AG04450 (cell line): ENCODE measurements around the gene TTLL6. TPM values are rescaled to one million over a fixed set of nuclear protein-coding genes. Genes with fewer than 3 reads are reported as not detected.

Experiments used
- CTCF ChIA-PET: fragments of 300-600, 350-600 bp; formaldehyde crosslinking; extraction: SDS; loops from one replicate; lab custom pipeline; 2022; ENCODE audit warnings: antibody characterized with exemption, inconsistent platforms; lab: Charles Lee
- POLR2A ChIA-PET: fragments of 350-600 bp; formaldehyde crosslinking; extraction: SDS; loops from one replicate; lab custom pipeline; 2021; ENCODE audit warnings: antibody characterized with exemption, inconsistent platforms; lab: Yijun Ruan, JAX
- DNase-seq: peaks from one replicate; pipeline ENCODE4 v3.0.0-alpha.2; 2011; ENCODE audit warnings: low read depth, low spot score
- H3K27ac ChIP-seq: one replicate; pipeline ENCODE4 v1.5.1; 2012; ENCODE audit warnings: low read depth, low read length, control low read depth
- H3K27me3 ChIP-seq: one replicate; pipeline ENCODE4 v1.6.0; 2012; ENCODE audit warnings: low read length; ENCODE audit not compliant: control insufficient read depth, insufficient read depth
- H3K4me3 ChIP-seq: 2 replicates; pipeline ENCODE4 v1.5.1; 2011; ENCODE audit warnings: mild to moderate bottlenecking, low read depth, low read length, control low read depth
- H3K9me3 ChIP-seq: 2 replicates; pipeline ENCODE4 v1.5.1; 2012; ENCODE audit warnings: low read length; ENCODE audit not compliant: control insufficient read depth, insufficient read depth
- CTCF ChIP-seq: IDR thresholded peaks from 2 replicates; pipeline ENCODE4 v1.5.1; 2011; ENCODE audit warnings: low read depth, low read length, control low read depth, inconsistent platforms
- polyA plus RNA-seq: library from polyadenylated mRNA; depleted of rRNA; stranded (reverse); fragments of >200 nt; gene quantifications from 2 replicates; pipeline ENCODE4 v1.2.3, GENCODE V29; 2011

The TTLL6 gene
- polyA plus RNA-seq, 1 experiment: 0.04 TPM

DNA sequence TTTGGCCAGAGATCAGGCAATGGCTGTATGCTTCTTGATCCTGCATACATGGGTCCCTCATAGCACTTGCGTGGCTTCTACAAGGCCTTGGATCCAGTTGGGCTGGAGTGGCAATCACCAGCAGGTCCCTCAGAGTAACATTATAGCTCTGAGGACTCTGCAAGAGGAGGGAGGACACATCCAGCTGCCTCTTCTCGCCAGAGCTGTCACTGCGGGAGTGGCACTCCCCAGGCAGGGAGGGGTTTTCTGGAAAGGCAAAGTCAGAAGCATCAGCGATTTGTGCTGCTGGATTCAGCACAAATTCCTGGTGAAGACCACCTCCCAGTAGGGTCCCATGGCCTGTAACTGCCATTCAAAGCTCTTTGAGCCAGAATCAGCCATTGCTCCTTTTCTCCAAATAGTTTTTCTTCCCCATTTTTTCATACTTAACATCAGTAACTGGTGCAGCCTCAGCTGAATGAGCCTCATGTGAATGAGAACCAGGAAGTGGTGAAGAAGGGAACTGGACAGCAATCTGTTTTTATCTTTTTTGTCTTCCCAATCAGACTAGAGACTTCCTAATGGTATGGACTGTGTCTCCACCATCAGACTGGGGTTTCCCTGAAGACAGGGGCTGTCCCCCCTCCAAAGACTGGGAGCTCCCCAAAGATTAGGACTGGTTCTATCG lies 47.9 kb downstream of the TTLL6 start:
- POLR2A ChIA-PET: no interaction called here

GRCh38 chr17:48767263-48767774 lies 49.7 kb downstream of the TTLL6 start:
- peaks cover 32% of the 10 kb centered on the region for H3K27me3 ChIP-seq
- no peak overlapping the region for H3K27ac ChIP-seq
- no peaks in the 10 kb centered on the region for H3K9me3 ChIP-seq
- no peak overlapping the region for H3K4me3 ChIP-seq
- 0 out of 2 replicates have a peak, but pooled peaks have one; percentile 5 for TF ChIP-seq CTCF
- ChIA-PET CTCF (interaction anchor here (1.3 kb wide), 1 partner anchor 112 kb away, joined by 4 read pairs; no protein-coding TSS in a partner anchor), POLR2A (no interaction called here)
- DNase-seq: no peak

More for the DNA sequence above, 47.9 kb downstream of the TTLL6 start:
- TF ChIP-seq CTCF: no peak
- Histone ChIP-seq H3K27ac (no peak overlapping the region), H3K9me3 (no peaks in the 10 kb centered on the region), H3K4me3 (no peak overlapping the region), H3K27me3 (peaks cover 25% of the 10 kb centered on the region)
- CTCF ChIA-PET: interaction anchor here (1.2 to 1.3 kb wide), 3 partner anchors 22 to 45 kb away, joined by 3 to 4 read pairs (median 4); no protein-coding TSS in a partner anchor
- DNase-seq: no peak

DNA sequence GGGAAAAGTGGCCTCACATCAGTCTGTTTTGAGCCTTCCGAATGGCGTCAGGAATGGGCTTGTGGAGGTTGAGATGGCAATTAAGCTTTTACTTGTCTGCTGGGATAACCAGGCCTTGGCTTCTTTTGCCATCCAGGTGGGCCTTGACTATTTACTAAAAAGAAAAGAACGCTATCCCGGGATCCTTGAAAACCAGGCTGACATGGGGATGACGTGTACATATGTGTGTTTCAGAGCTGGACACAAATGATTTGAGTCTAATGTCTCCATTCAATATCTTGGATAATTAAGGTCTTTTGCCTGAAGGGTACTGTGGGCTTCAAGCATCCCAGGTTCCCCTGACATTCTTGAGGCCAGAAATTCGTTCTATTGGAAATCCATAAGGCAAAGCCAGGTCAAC lies 55.9 kb downstream of the TTLL6 start:
- Histone ChIP-seq H3K4me3 (no peak overlapping the region), H3K27me3 (peaks cover 46% of the 10 kb centered on the region), H3K9me3 (no peaks in the 10 kb centered on the region), H3K27ac (no peak overlapping the region)
- TF ChIP-seq CTCF: no peak
- POLR2A ChIA-PET: no interaction called here
- CTCF ChIA-PET: no interaction called here
- DNase-seq: no peak

- no peak overlapping the region for H3K27ac ChIP-seq
- ChIA-PET CTCF (no interaction called here), POLR2A (no interaction called here)
These were observed 56.6 kb downstream of the TTLL6 start for GRCh38 chr17:48760411-48760810.

More at GRCh38 chr17:48760411-48760810, 56.6 kb downstream of the TTLL6 start:
- H3K9me3 ChIP-seq: no peaks in the 10 kb centered on the region
- no peak for TF ChIP-seq CTCF
- peaks cover 53% of the 10 kb centered on the region for H3K27me3 ChIP-seq
- no peak overlapping the region for H3K4me3 ChIP-seq
- no peak for DNase-seq
